Breast epithelium (tissue), 4 donors: ENCODE measurements around the gene FSTL4. TPM values are rescaled to one million over a fixed set of nuclear protein-coding genes. Genes with fewer than 3 reads are reported as not detected.
A peak's percentile ranks its signal among the peaks of the same experiment; 100 is the strongest.

Experiments
- DNase-seq, 2 donors: peaks; one replicate each; pipeline ENCODE4 v3.0.0-alpha.2; 2019; ENCODE audit warnings: low spot score in 2 of 2
- H3K27ac ChIP-seq, 2 donors: fragments of 200-600 bp; sonication (generic) in 1 of 2; one replicate each; pipeline ENCODE4 v1.5.1; 2016 to 2019; ENCODE audit warnings: mild to moderate bottlenecking in 1 of 2
- H3K27me3 ChIP-seq, 2 donors: fragments of 200-600 bp; sonication (generic) in 1 of 2; one replicate each; pipeline versions ENCODE4 v1.5.1 to v1.6.0; 2017 to 2019; ENCODE audit warnings: control low read depth in 1 of 2, mild to moderate bottlenecking in 1 of 2
- H3K36me3 ChIP-seq: fragments of 200-600 bp; one replicate; pipeline ENCODE4 v1.5.1; 2019
- H3K4me1 ChIP-seq, 2 donors: fragments of 200-600 bp; sonication (generic); one replicate each; pipeline ENCODE4 v1.5.1; 2016 to 2019; ENCODE audit warnings: control low read depth in 1 of 2
- H3K4me3 ChIP-seq, 3 donors: fragments of 200-600 bp; sonication (generic); 1 replicate in 2 of 3; 2 replicates in 1 of 3; pipeline ENCODE4 v1.5.1; 2016 to 2019; ENCODE audit warnings: mild to moderate bottlenecking in 3 of 3, moderate library complexity in 2 of 3
- H3K9me3 ChIP-seq, 2 donors: fragments of 200-600 bp; sonication (generic) in 1 of 2; one replicate each; pipeline ENCODE4 v1.5.1; 2016 to 2019; ENCODE audit warnings: control low read depth in 1 of 2
- POLR2A ChIP-seq: fragments of 450-650 bp; IDR thresholded peaks from one replicate; pipeline ENCODE4 v1.6.1; 2016; ENCODE audit warnings: antibody characterized with exemption, mild to moderate bottlenecking, moderate library complexity
- POLR2AphosphoS5 ChIP-seq, 3 donors: sonication (generic); formaldehyde crosslinking; IDR thresholded peaks; one replicate each; pipeline ENCODE4 v1.6.1; 2017; ENCODE audit warnings: antibody characterized with exemption in 3 of 3
- intact Hi-C: fragments of 100-400 bp; cut with DNase I; formaldehyde crosslinking; loops from one replicate; pipeline ENCODE4 v1.15.1; 2023; ENCODE audit warnings: low total_unique reads
- total RNA-seq, 3 donors: library from RNA; depleted of rRNA; stranded (reverse); fragments of >200 nt; gene quantifications; one replicate each; pipeline ENCODE4 v1.1.0, GENCODE V29; 2016
- TF ChIP-seq, protein P1 (sequence below), 3 donors: fragments of 450-650 bp; IDR thresholded peaks; one replicate each; pipeline ENCODE4 v1.5.1; 2016 to 2017; ENCODE audit warnings: antibody characterized with exemption in 3 of 3, mild to moderate bottlenecking in 3 of 3, moderate library complexity in 3 of 3

FSTL4 gene
- total RNA-seq, 3 donors from 2014 or later, result 0.16 to 0.98 (median 0.88) TPM

DNA sequence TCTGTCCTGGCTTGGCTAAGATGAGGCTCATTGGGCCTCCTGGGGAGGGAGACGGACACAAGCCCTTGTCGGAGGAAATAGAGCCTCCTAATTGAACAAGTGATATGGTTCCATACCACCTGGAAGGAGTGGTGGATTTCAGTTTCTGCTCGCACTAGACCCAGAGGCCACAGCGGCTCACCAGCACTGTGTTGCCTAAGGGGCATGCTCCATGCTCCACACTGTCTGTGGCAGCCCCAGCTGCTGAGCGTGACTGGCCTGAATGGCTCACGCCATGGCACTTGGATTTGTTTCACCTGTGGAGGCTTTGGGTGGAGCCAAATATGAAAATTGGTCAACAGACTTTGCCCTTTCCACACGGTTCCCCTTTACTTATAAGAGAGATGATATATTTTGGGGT is 379.4 kb downstream of the FSTL4 start:
- Histone ChIP-seq H3K27ac (no peak overlapping the region), H3K4me1 (peaks cover 0 to 4% of the 10 kb centered on the region in 2 donors), H3K9me3 (no peaks in the 10 kb centered on the region), H3K4me3 (no peak overlapping the region), H3K27me3 (no peaks in the 10 kb centered on the region), H3K36me3 (no peaks in the 10 kb centered on the region)
- TF ChIP-seq POLR2AphosphoS5 (IDR thresholded peaks at IDR 0.05) (no peak), POLR2A (no peak)
- TF ChIP-seq, protein P1, sequence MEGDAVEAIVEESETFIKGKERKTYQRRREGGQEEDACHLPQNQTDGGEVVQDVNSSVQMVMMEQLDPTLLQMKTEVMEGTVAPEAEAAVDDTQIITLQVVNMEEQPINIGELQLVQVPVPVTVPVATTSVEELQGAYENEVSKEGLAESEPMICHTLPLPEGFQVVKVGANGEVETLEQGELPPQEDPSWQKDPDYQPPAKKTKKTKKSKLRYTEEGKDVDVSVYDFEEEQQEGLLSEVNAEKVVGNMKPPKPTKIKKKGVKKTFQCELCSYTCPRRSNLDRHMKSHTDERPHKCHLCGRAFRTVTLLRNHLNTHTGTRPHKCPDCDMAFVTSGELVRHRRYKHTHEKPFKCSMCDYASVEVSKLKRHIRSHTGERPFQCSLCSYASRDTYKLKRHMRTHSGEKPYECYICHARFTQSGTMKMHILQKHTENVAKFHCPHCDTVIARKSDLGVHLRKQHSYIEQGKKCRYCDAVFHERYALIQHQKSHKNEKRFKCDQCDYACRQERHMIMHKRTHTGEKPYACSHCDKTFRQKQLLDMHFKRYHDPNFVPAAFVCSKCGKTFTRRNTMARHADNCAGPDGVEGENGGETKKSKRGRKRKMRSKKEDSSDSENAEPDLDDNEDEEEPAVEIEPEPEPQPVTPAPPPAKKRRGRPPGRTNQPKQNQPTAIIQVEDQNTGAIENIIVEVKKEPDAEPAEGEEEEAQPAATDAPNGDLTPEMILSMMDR (IDR thresholded peaks at IDR 0.05), result no peak
- intact Hi-C loops, result no loop called here
- no peak for DNase-seq

DNA sequence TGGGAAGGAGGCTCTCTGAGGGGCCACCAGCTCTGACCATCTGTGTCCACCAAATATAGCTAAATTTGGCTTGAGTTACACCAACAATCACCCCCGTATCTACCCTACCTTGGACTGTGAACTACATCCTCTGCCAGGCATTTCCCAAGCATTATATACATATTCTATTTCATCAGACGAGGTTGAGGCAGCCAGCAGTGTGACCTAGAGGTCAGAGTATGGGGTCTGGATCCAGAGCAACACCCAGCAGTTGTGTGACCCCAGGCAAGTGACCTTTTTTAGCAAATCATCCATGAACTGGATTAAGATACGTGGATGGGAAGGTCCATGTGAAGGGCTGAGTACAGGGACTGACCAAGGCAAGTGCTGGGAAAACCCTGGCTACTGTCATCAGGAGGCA is 379.9 kb downstream of the FSTL4 start:
- no peaks in the 10 kb centered on the region for H3K27me3 ChIP-seq
- intact Hi-C loops, result no loop called here
- H3K36me3 ChIP-seq, result no peaks in the 10 kb centered on the region
- peaks cover 0 to 4% of the 10 kb centered on the region in 2 donors for H3K4me1 ChIP-seq
- no peak overlapping the region for H3K4me3 ChIP-seq
- TF ChIP-seq, protein P1 (IDR thresholded peaks at IDR 0.05), result no peak
- TF ChIP-seq POLR2A, result no peak
- no peak for TF ChIP-seq POLR2AphosphoS5 (IDR thresholded peaks at IDR 0.05)
- no peak overlapping the region for H3K27ac ChIP-seq
- DNase-seq, result no peak
- H3K9me3 ChIP-seq, result no peaks in the 10 kb centered on the region

DNA sequence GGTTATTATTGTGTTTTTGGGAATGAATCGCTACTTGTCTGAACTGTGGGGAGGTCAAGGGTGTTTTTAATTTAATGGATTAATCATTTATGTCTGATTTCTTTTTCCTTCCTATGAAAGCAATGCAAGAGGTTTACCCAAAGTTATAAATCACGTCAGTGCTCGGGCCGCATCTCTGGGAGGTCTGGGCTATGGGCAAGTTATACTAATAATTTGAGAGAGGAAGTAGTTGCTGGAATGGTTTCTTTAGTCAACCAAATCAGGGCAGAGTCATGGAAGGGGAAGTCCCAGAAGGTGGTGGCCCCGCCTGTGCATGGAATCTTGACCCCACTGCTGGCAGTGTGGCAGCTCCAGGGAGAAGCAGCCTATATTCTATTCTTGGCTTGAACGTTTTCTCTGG is 380.3 kb downstream of the FSTL4 start:
- Histone ChIP-seq H3K4me1 (peaks cover 0 to 4% of the 10 kb centered on the region in 2 donors), H3K27me3 (no peaks in the 10 kb centered on the region), H3K27ac (no peak overlapping the region), H3K9me3 (no peaks in the 10 kb centered on the region), H3K4me3 (no peak overlapping the region), H3K36me3 (no peaks in the 10 kb centered on the region)
- TF ChIP-seq, protein P1 (IDR thresholded peaks at IDR 0.05), result no peak
- TF ChIP-seq POLR2A (no peak), POLR2AphosphoS5 (IDR thresholded peaks at IDR 0.05) (no peak)
- DNase-seq, result no peak
- intact Hi-C loops, result no loop called here

DNA sequence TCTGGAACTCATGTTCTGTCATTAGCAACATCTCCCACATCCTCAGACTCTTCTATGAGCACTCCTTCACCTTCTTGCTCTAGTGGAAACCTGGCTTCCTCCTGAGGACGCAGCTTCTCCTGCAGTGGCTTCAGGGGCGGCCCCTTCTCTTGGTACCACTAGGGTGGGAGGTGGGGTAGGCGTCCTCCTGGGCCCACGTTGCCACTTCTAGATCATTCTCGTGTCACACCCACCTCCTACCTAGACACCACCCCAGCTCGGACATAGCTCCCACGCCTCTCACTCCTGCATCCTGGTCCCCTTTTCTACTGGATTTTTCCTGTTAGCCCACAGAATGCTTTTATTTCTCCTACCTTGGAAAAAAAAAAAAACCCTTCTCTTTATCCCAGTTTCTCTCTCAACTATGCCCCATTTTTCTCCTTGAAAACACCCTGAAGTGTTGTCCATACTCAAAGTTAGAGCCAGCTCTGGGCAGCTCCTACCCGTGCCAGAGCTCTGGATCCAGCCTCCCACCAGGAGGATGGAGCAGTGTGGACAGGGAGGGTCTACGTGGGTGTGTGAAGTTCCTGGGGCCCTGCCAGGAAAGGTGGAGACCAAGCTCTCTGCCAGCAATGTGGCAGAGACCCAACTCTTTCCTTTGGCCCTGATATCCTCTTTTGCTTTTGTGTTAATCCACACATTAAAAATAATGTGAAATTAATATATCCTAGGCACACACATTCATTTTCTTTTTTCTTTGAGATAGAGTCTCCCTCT is 381.3 kb downstream of the FSTL4 start:
- peak in 1 of 2 donors; percentile 40 for DNase-seq
- Histone ChIP-seq H3K4me1 (peaks cover 0 to 4% of the 10 kb centered on the region in 2 donors), H3K36me3 (no peaks in the 10 kb centered on the region), H3K27ac (peak overlapping the region; percentile 20 to 26), H3K4me3 (no peak overlapping the region), H3K27me3 (no peaks in the 10 kb centered on the region), H3K9me3 (no peaks in the 10 kb centered on the region)
- TF ChIP-seq POLR2AphosphoS5 (IDR thresholded peaks at IDR 0.05), result no peak
- TF ChIP-seq POLR2A, result no peak
- TF ChIP-seq, protein P1 (IDR thresholded peaks at IDR 0.05), result no peak
- intact Hi-C loops, result no loop called here

DNA sequence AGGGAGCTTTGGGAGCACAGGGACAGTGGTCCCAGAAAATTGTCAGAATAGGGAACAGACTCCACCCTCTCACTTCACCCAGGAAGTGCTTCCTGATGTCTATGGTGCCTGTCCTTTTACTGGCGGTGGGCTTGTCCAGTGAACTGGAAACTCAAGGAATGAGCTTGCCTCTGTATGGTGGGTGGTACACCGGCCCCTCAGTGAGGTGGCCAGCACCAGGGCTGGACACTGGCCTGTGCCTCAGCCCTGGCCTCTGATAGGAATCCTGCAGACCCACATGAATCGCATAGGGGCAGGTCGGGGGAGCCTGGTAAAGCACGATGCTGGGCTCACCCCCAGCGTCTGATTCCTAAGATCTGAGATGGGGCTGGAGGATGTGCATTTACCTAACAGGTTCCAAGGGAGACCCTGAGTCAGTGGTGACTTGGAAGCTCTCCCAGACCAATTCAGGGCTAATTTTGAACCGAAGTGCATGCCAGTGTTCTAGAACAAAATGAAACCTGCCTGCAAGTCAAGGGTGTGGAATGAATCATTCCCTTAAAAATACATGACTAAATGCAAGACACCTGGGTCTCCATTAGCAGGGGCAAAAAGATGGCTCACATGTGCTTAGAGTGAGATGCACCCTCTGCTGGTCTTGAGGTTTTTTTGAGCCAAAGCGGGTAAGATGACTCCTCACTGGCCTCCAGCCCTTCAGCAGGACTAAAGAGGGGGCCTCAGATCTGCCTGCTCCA is 382.2 kb downstream of the FSTL4 start:
- intact Hi-C loops, result no loop called here
- peak overlapping the region in 1 of 2 donors; percentile 26 for H3K27ac ChIP-seq
- DNase-seq, result peak in 1 of 2 donors; percentile 14

More for the DNA sequence above, 382.2 kb downstream of the FSTL4 start:
- H3K4me3 ChIP-seq, result no peak overlapping the region
- H3K27me3 ChIP-seq, result no peaks in the 10 kb centered on the region
- no peaks in the 10 kb centered on the region for H3K36me3 ChIP-seq
- H3K4me1 ChIP-seq, result peaks cover 0 to 4% of the 10 kb centered on the region in 2 donors
- TF ChIP-seq, protein P1 (IDR thresholded peaks at IDR 0.05), result no peak
- TF ChIP-seq POLR2AphosphoS5 (IDR thresholded peaks at IDR 0.05) (no peak), POLR2A (no peak)
- H3K9me3 ChIP-seq, result no peaks in the 10 kb centered on the region
